ENCODE data around the gene CYP20A1.

CYP20A1 gene

DNA sequence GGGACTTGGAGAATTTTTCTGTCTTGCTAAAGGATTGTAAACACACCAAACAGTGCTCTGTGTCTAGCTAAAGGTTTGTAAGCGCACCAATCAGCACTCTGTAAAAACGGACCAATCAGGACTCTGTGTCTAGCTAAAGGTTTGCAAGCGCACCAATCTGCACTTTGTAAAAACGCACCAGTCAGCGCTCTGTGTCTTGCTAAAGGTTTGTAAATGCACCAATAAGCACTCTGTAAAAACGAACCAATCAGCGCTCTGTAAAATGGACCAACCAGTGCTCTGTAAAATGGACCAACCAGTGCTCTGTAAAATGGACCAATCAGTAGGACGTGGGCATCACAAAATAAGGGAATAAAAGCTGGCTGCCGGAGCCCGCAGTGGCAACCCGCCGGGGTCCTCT is 105.8 kb downstream of the CYP20A1 start (continued):
- TF ChIP-seq ZSCAN5A (tag by site-specific recombination; IDR thresholded peaks at IDR 0.05) = no peak

GRCh38 chr2:203346612-203347011 is 107.8 kb downstream of the CYP20A1 start:
- TF ChIP-seq GFI1B (tag by site-specific recombination; IDR thresholded peaks at IDR 0.05) (no peak), ZFP69B (tag by site-specific recombination; IDR thresholded peaks at IDR 0.05) (no peak), ZNF776 (tag by site-specific recombination; IDR thresholded peaks at IDR 0.05; ENCODE audit: borderline replicate concordance) (no peak), ZBTB17 (tag by site-specific recombination; IDR thresholded peaks at IDR 0.05) (no peak), SP3 (tag by site-specific recombination; IDR thresholded peaks at IDR 0.05) (no peak), HIC1 (tag by site-specific recombination; IDR thresholded peaks at IDR 0.05) (no peak), ZNF501 (tag by site-specific recombination; IDR thresholded peaks at IDR 0.05) (no peak), ZNF514 (tag by site-specific recombination; IDR thresholded peaks at IDR 0.05) (no peak)
- TF ChIP-seq, protein P1, sequence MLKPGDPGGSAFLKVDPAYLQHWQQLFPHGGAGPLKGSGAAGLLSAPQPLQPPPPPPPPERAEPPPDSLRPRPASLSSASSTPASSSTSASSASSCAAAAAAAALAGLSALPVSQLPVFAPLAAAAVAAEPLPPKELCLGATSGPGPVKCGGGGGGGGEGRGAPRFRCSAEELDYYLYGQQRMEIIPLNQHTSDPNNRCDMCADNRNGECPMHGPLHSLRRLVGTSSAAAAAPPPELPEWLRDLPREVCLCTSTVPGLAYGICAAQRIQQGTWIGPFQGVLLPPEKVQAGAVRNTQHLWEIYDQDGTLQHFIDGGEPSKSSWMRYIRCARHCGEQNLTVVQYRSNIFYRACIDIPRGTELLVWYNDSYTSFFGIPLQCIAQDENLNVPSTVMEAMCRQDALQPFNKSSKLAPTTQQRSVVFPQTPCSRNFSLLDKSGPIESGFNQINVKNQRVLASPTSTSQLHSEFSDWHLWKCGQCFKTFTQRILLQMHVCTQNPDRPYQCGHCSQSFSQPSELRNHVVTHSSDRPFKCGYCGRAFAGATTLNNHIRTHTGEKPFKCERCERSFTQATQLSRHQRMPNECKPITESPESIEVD (tag by site-specific recombination; IDR thresholded peaks at IDR 0.05) = no peak
- TF ChIP-seq, protein P2, sequence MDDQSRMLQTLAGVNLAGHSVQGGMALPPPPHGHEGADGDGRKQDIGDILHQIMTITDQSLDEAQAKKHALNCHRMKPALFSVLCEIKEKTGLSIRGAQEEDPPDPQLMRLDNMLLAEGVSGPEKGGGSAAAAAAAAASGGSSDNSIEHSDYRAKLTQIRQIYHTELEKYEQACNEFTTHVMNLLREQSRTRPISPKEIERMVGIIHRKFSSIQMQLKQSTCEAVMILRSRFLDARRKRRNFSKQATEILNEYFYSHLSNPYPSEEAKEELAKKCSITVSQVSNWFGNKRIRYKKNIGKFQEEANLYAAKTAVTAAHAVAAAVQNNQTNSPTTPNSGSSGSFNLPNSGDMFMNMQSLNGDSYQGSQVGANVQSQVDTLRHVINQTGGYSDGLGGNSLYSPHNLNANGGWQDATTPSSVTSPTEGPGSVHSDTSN (CRISPR knock-in tag; IDR thresholded peaks at IDR 0.05) = no peak
- ChIA-PET CTCF (interaction anchor here (0.6 kb wide), 3 partner anchors 16 to 80 kb away, joined by 3 to 5 read pairs (median 4); no protein-coding TSS in a partner anchor), POLR2A (no interaction called here)
- no peak overlapping the region for H3K27ac ChIP-seq (ENCODE audit: extremely low read depth, low read depth, low read length)
- no peaks in the 10 kb centered on the region for H3K4me1 ChIP-seq (ENCODE audit: control insufficient read depth, insufficient read depth, low read length)
- H3K36me3 ChIP-seq (ENCODE audit: control insufficient read depth in 2 of 2, insufficient read depth in 1 of 2, low read length in 2 of 2) = peaks cover 3 to 10% of the 10 kb centered on the region in 2 experiments; a peak in 2 of 3 replicates
- no peaks in the 10 kb centered on the region for H3K9me3 ChIP-seq (ENCODE audit: control insufficient read depth, insufficient read depth, low read depth, low read length)
- no peak overlapping the region for H3K4me3 ChIP-seq (ENCODE audit: low read depth, low read length)

DNA sequence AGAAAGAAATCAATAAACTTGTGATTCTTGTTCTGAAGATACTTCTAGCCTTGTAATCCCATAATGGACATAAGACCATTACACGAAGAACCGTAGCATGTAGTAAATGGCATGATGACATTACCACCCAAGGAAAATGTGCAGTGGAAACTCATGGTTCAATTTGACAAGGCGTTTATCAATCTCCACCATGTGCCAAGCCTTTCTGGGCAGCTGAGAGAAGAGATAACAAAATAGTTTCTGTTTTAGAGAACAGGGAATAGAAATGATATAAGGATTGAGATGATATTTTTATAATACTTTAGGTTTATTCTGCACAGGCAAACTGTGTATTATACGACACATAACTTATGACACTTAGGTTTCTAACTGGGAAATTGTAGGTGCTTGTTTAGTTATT is 108.6 kb downstream of the CYP20A1 start:
- Histone ChIP-seq H3K4me1 (ENCODE audit: control insufficient read depth, insufficient read depth, low read length) (no peaks in the 10 kb centered on the region), H3K27ac (ENCODE audit: extremely low read depth, low read depth, low read length) (no peak overlapping the region), H3K36me3 (ENCODE audit: control insufficient read depth in 2 of 2, insufficient read depth in 1 of 2, low read length in 2 of 2) (peaks cover 3 to 10% of the 10 kb centered on the region in 2 experiments; a peak in 2 of 3 replicates), H3K9me3 (ENCODE audit: control insufficient read depth, insufficient read depth, low read depth, low read length) (no peaks in the 10 kb centered on the region), H3K4me3 (ENCODE audit: low read depth, low read length) (no peak overlapping the region)
- ChIA-PET CTCF (no interaction called here), POLR2A (no interaction called here)
- TF ChIP-seq ZNF19 (tag by site-specific recombination; IDR thresholded peaks at IDR 0.05; ENCODE audit: low read depth) (no peak), ZNF747 (tag by site-specific recombination; IDR thresholded peaks at IDR 0.05) (no peak), ZNF341 (tag by site-specific recombination; IDR thresholded peaks at IDR 0.05; ENCODE audit: low read depth) (no peak), ZNF214 (tag by site-specific recombination; IDR thresholded peaks at IDR 0.05; ENCODE audit: borderline replicate concordance) (no peak), IKZF3 (tag by site-specific recombination; IDR thresholded peaks at IDR 0.05) (no peak), ZNF585B (tag by site-specific recombination; IDR thresholded peaks at IDR 0.05) (no peak), ZNF677 (tag by site-specific recombination; IDR thresholded peaks at IDR 0.05) (no peak), OSR2 (tag by site-specific recombination; IDR thresholded peaks at IDR 0.05) (no peak), ZNF302 (tag by site-specific recombination; IDR thresholded peaks at IDR 0.05; ENCODE audit: low read depth) (no peak), ZBTB48 (tag by site-specific recombination; IDR thresholded peaks at IDR 0.05) (no peak), ZFP69B (tag by site-specific recombination; IDR thresholded peaks at IDR 0.05) (no peak), ZNF791 (tag by site-specific recombination; IDR thresholded peaks at IDR 0.05) (no peak), KLF8 (tag by site-specific recombination; IDR thresholded peaks at IDR 0.05) (no peak), ZNF596 (tag by site-specific recombination; IDR thresholded peaks at IDR 0.05) (no peak), SCRT1 (tag by site-specific recombination; IDR thresholded peaks at IDR 0.05; ENCODE audit: borderline replicate concordance) (no peak)
- TF ChIP-seq, protein P3, sequence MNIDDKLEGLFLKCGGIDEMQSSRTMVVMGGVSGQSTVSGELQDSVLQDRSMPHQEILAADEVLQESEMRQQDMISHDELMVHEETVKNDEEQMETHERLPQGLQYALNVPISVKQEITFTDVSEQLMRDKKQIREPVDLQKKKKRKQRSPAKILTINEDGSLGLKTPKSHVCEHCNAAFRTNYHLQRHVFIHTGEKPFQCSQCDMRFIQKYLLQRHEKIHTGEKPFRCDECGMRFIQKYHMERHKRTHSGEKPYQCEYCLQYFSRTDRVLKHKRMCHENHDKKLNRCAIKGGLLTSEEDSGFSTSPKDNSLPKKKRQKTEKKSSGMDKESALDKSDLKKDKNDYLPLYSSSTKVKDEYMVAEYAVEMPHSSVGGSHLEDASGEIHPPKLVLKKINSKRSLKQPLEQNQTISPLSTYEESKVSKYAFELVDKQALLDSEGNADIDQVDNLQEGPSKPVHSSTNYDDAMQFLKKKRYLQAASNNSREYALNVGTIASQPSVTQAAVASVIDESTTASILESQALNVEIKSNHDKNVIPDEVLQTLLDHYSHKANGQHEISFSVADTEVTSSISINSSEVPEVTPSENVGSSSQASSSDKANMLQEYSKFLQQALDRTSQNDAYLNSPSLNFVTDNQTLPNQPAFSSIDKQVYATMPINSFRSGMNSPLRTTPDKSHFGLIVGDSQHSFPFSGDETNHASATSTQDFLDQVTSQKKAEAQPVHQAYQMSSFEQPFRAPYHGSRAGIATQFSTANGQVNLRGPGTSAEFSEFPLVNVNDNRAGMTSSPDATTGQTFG (tag by site-specific recombination; IDR thresholded peaks at IDR 0.05; ENCODE audit: borderline replicate concordance) = no peak

Measured in HEK293 (cell line).